ENCODE measurements around the gene RACK1.

Gene RACK1

GRCh38 chr5:181259283-181259682 is 15.6 kb upstream of the RACK1 start:
- no peak for DNase-seq

- no peak for DNase-seq
Measured at GRCh38 chr5:181258576-181258975, 14.9 kb upstream of the RACK1 start.

GRCh38 chr5:181255836-181256578 is 12.3 kb upstream of the RACK1 start:
- DNase-seq, result no peak

- no peak for DNase-seq
Measured at GRCh38 chr5:181255276-181255675, 11.6 kb upstream of the RACK1 start.

GRCh38 chr5:181248277-181248676 is 4.6 kb upstream of the RACK1 start:
- DNase-seq, result no peak

GRCh38 chr5:181246276-181247049 is 2.8 kb upstream of the RACK1 start:
- no peak for DNase-seq

GRCh38 chr5:181245427-181246275 is 1.9 kb upstream of the RACK1 start:
- no peak for DNase-seq

GRCh38 chr5:181243018-181243563 is 615 bp downstream of the RACK1 start:
- DNase-seq, result no peak

GRCh38 chr5:181242031-181242451 is 1.7 kb downstream of the RACK1 start:
- no peak for DNase-seq

GRCh38 chr5:181241393-181241975 is 2.2 kb downstream of the RACK1 start:
- no peak for DNase-seq

- no peak for DNase-seq
Measured at GRCh38 chr5:181239062-181239663, 4.5 kb downstream of the RACK1 start.

GRCh38 chr5:181237729-181238385 is 5.8 kb downstream of the RACK1 start:
- no peak for DNase-seq

- DNase-seq, result no peak
Measured at GRCh38 chr5:181236954-181237641, 6.6 kb downstream of the RACK1 start.

- DNase-seq, result no peak
Measured at GRCh38 chr5:181236471-181236870, 7.2 kb downstream of the RACK1 start.

- no peak for DNase-seq
Measured at GRCh38 chr5:181235689-181236366, 7.9 kb downstream of the RACK1 start.

- DNase-seq, result no peak
Measured at GRCh38 chr5:181235323-181235688, 8.4 kb downstream of the RACK1 start.

GRCh38 chr5:181234455-181235306 is 9.0 kb downstream of the RACK1 start:
- DNase-seq, result no peak

- DNase-seq, result no peak
Measured at GRCh38 chr5:181233801-181234454, 9.8 kb downstream of the RACK1 start.

All from KG1 (cell line).